ENCODE results near the gene FICD.

Gene FICD

DNA sequence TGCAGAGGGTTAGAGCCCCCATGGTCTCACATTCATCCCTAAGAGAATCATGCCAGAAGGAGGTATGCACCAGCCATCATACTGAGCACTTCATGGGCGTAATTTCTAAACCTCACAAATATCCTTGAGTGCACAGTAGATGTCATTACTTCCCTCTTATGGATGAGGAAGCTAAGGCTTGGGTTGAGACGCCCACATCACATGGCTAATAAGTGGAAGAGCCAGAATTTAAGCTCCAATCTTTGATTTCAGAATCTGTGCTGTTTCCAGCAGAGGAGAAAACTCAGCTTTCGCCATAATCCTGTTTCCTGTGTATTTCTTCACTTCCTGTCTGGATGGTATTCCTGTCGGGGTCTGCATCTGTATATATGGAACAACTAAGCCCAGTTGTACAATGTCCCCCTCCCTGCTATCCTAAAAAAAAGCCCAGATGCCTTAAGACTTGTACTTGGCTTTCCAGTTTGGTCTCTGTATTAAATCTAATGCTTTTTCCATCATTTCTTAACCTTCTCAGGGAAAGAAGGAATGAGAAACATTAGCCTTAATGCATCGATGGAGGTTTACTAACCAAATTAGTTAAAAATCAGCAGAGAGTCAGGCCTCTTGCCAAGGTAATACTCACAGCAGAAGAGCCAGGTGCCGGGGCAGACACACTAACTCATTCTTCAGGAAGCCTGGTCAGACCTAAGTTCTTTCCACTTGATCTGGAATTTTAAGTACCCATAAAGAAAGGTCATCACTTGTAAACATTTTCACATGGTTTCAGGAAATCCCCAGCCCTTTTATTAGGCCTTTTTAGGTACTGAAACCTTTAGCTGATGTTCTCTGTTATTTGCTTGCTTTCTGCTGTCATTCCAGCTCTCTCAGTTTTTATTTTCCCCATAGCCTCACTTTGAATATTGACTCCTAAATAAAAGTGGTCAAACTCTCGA is 52.6 kb downstream of the FICD start:
- FAIRE-seq: no peak

DNA sequence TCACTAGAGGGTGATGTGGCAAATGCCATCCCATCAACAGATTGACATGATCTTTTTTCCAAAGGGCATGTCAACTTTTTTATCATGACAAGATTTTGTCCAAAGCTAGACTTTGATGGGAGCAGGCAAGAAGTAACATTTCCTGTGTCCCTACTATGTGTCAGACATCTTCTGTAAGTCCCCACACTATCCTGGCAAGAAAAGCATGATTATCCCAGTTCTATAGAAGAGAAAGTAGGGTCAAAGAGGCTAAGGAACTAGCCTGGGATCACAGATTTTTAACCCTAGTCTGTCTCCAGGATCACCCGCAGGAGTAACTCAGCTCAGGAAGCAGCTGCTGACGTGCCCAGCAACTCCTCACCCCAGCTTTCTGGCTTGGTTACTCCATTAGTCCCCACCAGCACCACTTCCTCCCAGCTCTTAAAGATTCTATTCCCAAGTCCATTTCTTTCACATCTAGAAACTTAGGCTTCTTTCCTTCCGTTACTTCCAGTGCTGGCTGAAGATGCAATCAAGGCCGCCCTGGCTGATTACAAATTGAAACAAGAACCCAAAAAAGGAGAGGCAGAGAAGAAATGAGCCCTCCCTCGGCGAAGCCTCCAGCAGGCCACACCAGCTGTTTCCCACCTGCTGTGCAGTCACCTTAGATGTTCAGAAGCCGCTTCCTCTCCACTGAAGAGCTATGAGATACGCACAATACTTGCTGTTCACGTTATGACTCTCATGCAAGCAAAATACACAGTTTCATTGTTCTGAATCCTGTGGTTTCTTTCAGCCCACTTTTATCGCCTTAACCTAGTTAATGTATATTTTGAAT is 53.5 kb downstream of the FICD start:
- no peak for FAIRE-seq

Data from A204.1 (cell line).